H9 (cell line): Measurements from ENCODE around the gene SCRG1. TPM values are rescaled to one million over a fixed set of nuclear protein-coding genes. Genes with fewer than 3 reads are reported as not detected.

Experiments
- DNase-seq: peaks from one replicate; pipeline ENCODE4 v3.0.0-alpha.2; 2017
- H2AFZ ChIP-seq: one replicate; pipeline ENCODE4 v1.6.1; 2013; ENCODE audit warnings: mild to moderate bottlenecking, low read length, control low read depth, moderate library complexity
- H2AK5ac ChIP-seq: 2 replicates; pipeline ENCODE4 v1.6.1; 2013; ENCODE audit warnings: low read length, control low read depth, mixed read lengths; ENCODE audit not compliant: insufficient read length
- H2BK120ac ChIP-seq: one replicate; pipeline ENCODE4 v1.6.1; 2013; ENCODE audit warnings: low read depth, mild to moderate bottlenecking, low read length, control low read depth, inconsistent platforms; ENCODE audit not compliant: poor library complexity, severe bottlenecking
- H2BK12ac ChIP-seq: 2 replicates; pipeline ENCODE4 v1.6.1; 2013; ENCODE audit warnings: low read length, control low read depth, mixed read lengths, low read depth; ENCODE audit not compliant: insufficient read length
- H2BK15ac ChIP-seq: 2 replicates; pipeline ENCODE4 v1.6.1; 2013; ENCODE audit warnings: low read depth, low read length, control low read depth
- H2BK20ac ChIP-seq: one replicate; pipeline ENCODE4 v1.6.1; 2013; ENCODE audit warnings: low read depth, mild to moderate bottlenecking, low read length, control low read depth, inconsistent platforms; ENCODE audit not compliant: poor library complexity, severe bottlenecking
- H2BK5ac ChIP-seq: 2 replicates; pipeline ENCODE4 v1.6.1; 2013; ENCODE audit warnings: low read length, control low read depth, mixed read lengths; ENCODE audit not compliant: insufficient read length
- H3K14ac ChIP-seq: 2 replicates; pipeline ENCODE4 v1.6.1; 2013; ENCODE audit warnings: low read length, control low read depth; ENCODE audit not compliant: insufficient read depth
- H3K18ac ChIP-seq: 2 replicates; pipeline ENCODE4 v1.6.1; 2013; ENCODE audit warnings: low read depth, mild to moderate bottlenecking, mixed read lengths, low read length, control low read depth; ENCODE audit not compliant: insufficient read length
- H3K23ac ChIP-seq: 2 replicates; pipeline ENCODE4 v1.6.1; 2013; ENCODE audit warnings: low read length, control low read depth, mixed read lengths, low read depth; ENCODE audit not compliant: insufficient read length
- H3K23me2 ChIP-seq: 2 replicates; pipeline ENCODE4 v1.6.1; 2013; ENCODE audit warnings: low read depth, mild to moderate bottlenecking, mixed read lengths, low read length, control low read depth; ENCODE audit not compliant: insufficient read length, poor library complexity, severe bottlenecking
- H3K27ac ChIP-seq: 2 replicates; pipeline ENCODE4 v1.5.1; 2013; ENCODE audit warnings: low read length, control low read depth, mixed read lengths, low read depth; ENCODE audit not compliant: insufficient read length
- H3K27me3 ChIP-seq: 2 replicates; pipeline ENCODE4 v1.6.1; 2013; ENCODE audit warnings: low read length, control low read depth, inconsistent platforms; ENCODE audit not compliant: insufficient read depth
- H3K4ac ChIP-seq: 2 replicates; pipeline ENCODE4 v1.6.1; 2013; ENCODE audit warnings: low read depth, mild to moderate bottlenecking, control low read depth, inconsistent platforms, low read length, moderate library complexity
- H3K4me1 ChIP-seq: 2 replicates; pipeline ENCODE4 v1.6.1; 2013; ENCODE audit warnings: low read length, control low read depth, inconsistent platforms; ENCODE audit not compliant: insufficient read depth
- H3K4me2 ChIP-seq: 2 replicates; pipeline ENCODE4 v1.6.1; 2013; ENCODE audit warnings: low read length, control low read depth, mixed read lengths; ENCODE audit not compliant: insufficient read length, insufficient read depth
- H3K56ac ChIP-seq: 2 replicates; pipeline ENCODE4 v1.6.1; 2013; ENCODE audit warnings: low read depth, mild to moderate bottlenecking, mixed read lengths, low read length, control low read depth; ENCODE audit not compliant: insufficient read length
- H3K79me1 ChIP-seq: 2 replicates; pipeline ENCODE4 v1.6.1; 2013; ENCODE audit warnings: low read depth, mild to moderate bottlenecking, moderate library complexity, low read length, control low read depth, inconsistent platforms; ENCODE audit not compliant: insufficient read depth, poor library complexity, severe bottlenecking
- H3K79me2 ChIP-seq: 2 replicates; pipeline ENCODE4 v1.6.1; 2013; ENCODE audit warnings: low read length, control low read depth, inconsistent platforms; ENCODE audit not compliant: insufficient read depth
- H3K9ac ChIP-seq: 2 replicates; pipeline ENCODE4 v1.6.1; 2013; ENCODE audit warnings: low read length, control low read depth, mixed read lengths; ENCODE audit not compliant: insufficient read length; ENCODE audit errors: extremely low read depth
- H3K9me3 ChIP-seq: one replicate; pipeline ENCODE4 v1.6.1; 2013; ENCODE audit warnings: low read depth, low read length, inconsistent platforms; ENCODE audit not compliant: control insufficient read depth
- H3T11ph ChIP-seq: one replicate; pipeline ENCODE4 v1.6.1; 2013; ENCODE audit warnings: mild to moderate bottlenecking, low read length, control low read depth, inconsistent platforms
- H4K20me1 ChIP-seq: one replicate; pipeline ENCODE4 v1.6.1; 2013; ENCODE audit not compliant: control insufficient read depth, insufficient read length, insufficient read depth
- H4K5ac ChIP-seq: 2 replicates; pipeline ENCODE4 v1.6.1; 2013; ENCODE audit warnings: low read depth, mild to moderate bottlenecking, mixed read lengths, low read length, control low read depth; ENCODE audit not compliant: insufficient read length
- H4K8ac ChIP-seq: replicated peaks from 2 replicates; pipeline ENCODE4 v1.6.1; 2013; ENCODE audit warnings: low read length, control low read depth, mixed read lengths, low read depth; ENCODE audit not compliant: insufficient read length
- H4K91ac ChIP-seq: 2 replicates; pipeline ENCODE4 v1.6.1; 2013; ENCODE audit warnings: low read depth, mild to moderate bottlenecking, moderate library complexity, mixed read lengths, low read length, control low read depth; ENCODE audit not compliant: insufficient read length
- H3K27ac Mint-ChIP-seq, 3 experiments: 2 replicates in 2 of 3; 3 replicates in 1 of 3; pipeline ENCODE4 v1.8.0; 2020 to 2021; ENCODE audit warnings: mixed read lengths in 3 of 3, mild to moderate bottlenecking in 1 of 3, moderate library complexity in 1 of 3
- H3K27me3 Mint-ChIP-seq: 2 replicates; pipeline ENCODE4 v1.8.0; 2021; ENCODE audit warnings: low read depth, mild to moderate bottlenecking, moderate library complexity, mixed read lengths
- H3K36me3 Mint-ChIP-seq, 3 experiments: 2 replicates in 2 of 3; 3 replicates in 1 of 3; pipeline ENCODE4 v1.8.0; 2020 to 2021; ENCODE audit warnings: low read depth in 3 of 3, mixed read lengths in 3 of 3; ENCODE audit not compliant: insufficient read depth in 1 of 3
- H3K4me1 Mint-ChIP-seq, 2 experiments: 2 replicates each; pipeline ENCODE4 v1.8.0; 2020; ENCODE audit warnings: mixed read lengths in 2 of 2
- H3K4me3 Mint-ChIP-seq, 2 experiments: 2 replicates in 1 of 2; 3 replicates in 1 of 2; pipeline ENCODE4 v1.8.0; 2020 to 2021; ENCODE audit warnings: mild to moderate bottlenecking in 2 of 2, mixed read lengths in 2 of 2, moderate library complexity in 1 of 2
- H3K9me3 Mint-ChIP-seq, 2 experiments: 2 replicates in 1 of 2; 3 replicates in 1 of 2; pipeline ENCODE4 v1.8.0; 2020; ENCODE audit warnings: mild to moderate bottlenecking in 2 of 2, mixed read lengths in 2 of 2, moderate library complexity in 1 of 2
- WGBS: extraction: QIAGEN DNeasy Blood & Tissue Kit; methylation state at CpG from one replicate; pipeline ENCODE4 v1.1.7; 2013; ENCODE audit warnings: missing lambda C conversion rate, low lambda C conversion rate, mixed read lengths; ENCODE audit not compliant: insufficient read length; ENCODE audit errors: extremely low coverage; 5-methylcytosine and 5-hydroxymethylcytosine counted together
- total RNA-seq: library from RNA; stranded (reverse); gene quantifications from 2 replicates; pipeline ENCODE4 v1.2.1, GENCODE V29; 2021
- TF ChIP-seq, protein P1 (sequence below): fragments of 200-600 bp; sonication (generic); conservative IDR thresholded peaks from 3 replicates; pipeline ENCODE4 v1.8.0; 2021; ENCODE audit warnings: antibody characterized with exemption, mild to moderate bottlenecking

Gene SCRG1
- total RNA-seq, 1 experiment from 2014 or later: not detected

- no peaks in the 10 kb centered on the region for H3K9me3 ChIP-seq
- no peak overlapping the region for H2BK20ac ChIP-seq
- no peak overlapping the region for H3K9ac ChIP-seq
- no peak overlapping the region for H2BK15ac ChIP-seq
- H2AFZ ChIP-seq: no peak overlapping the region
- Mint-ChIP-seq H3K27me3 (no peaks in the 10 kb centered on the region), H3K36me3 (peaks cover 0 to 2% (median 0%) of the 10 kb centered on the region in 3 experiments; a peak in 1 of 7 replicates), H3K4me3 (no peak overlapping the region), H3K9me3 (no peaks in the 10 kb centered on the region), H3K27ac (no peak overlapping the region), H3K4me1 (peaks cover 6 to 9% of the 10 kb centered on the region in 2 experiments; a peak in 2 of 4 replicates)
- no peak overlapping the region for H2BK12ac ChIP-seq
- WGBS: no CpG with 5 or more reads among the region's 3 CpGs
- H3K4ac ChIP-seq: no peak overlapping the region
- H2BK5ac ChIP-seq: no peak overlapping the region
- H2BK120ac ChIP-seq: no peak overlapping the region
- H3K27me3 ChIP-seq: no peaks in the 10 kb centered on the region
- H2AK5ac ChIP-seq: no peak overlapping the region
- H3K4me2 ChIP-seq: no peak overlapping the region
- no peak overlapping the region for H3K27ac ChIP-seq
- no peak overlapping the region for H3K14ac ChIP-seq
- H3K18ac ChIP-seq: no peak overlapping the region
- no peak overlapping the region for H4K91ac ChIP-seq
- TF ChIP-seq, protein P1, sequence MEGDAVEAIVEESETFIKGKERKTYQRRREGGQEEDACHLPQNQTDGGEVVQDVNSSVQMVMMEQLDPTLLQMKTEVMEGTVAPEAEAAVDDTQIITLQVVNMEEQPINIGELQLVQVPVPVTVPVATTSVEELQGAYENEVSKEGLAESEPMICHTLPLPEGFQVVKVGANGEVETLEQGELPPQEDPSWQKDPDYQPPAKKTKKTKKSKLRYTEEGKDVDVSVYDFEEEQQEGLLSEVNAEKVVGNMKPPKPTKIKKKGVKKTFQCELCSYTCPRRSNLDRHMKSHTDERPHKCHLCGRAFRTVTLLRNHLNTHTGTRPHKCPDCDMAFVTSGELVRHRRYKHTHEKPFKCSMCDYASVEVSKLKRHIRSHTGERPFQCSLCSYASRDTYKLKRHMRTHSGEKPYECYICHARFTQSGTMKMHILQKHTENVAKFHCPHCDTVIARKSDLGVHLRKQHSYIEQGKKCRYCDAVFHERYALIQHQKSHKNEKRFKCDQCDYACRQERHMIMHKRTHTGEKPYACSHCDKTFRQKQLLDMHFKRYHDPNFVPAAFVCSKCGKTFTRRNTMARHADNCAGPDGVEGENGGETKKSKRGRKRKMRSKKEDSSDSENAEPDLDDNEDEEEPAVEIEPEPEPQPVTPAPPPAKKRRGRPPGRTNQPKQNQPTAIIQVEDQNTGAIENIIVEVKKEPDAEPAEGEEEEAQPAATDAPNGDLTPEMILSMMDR: no peak
- H4K8ac ChIP-seq: no peak overlapping the region
- H3K23me2 ChIP-seq: no peaks in the 10 kb centered on the region
- no peak overlapping the region for H3T11ph ChIP-seq
- no peaks in the 10 kb centered on the region for H4K20me1 ChIP-seq
- H3K79me2 ChIP-seq: no peaks in the 10 kb centered on the region
- no peak for DNase-seq
- H3K56ac ChIP-seq: no peak overlapping the region
- no peaks in the 10 kb centered on the region for H3K79me1 ChIP-seq
- H4K5ac ChIP-seq: no peak overlapping the region
- no peak overlapping the region for H3K23ac ChIP-seq
- H3K4me1 ChIP-seq: no peaks in the 10 kb centered on the region
Measured at GRCh38 chr4:173362666-173363065, 36.2 kb downstream of the SCRG1 start.
